ENCODE results near the gene CDC42BPB.
A peak's percentile ranks its signal among the peaks of the same experiment; 100 is the strongest.

The CDC42BPB gene

GRCh38 chr14:102902523-102903247 lies 154.7 kb downstream of the CDC42BPB start:
- Histone ChIP-seq H3K9ac (peak overlapping the region in 2 of 11 experiments; percentile 38 to 50; a peak in 2 of 22 replicates), H3K4me1 (peaks cover 10 to 50% (median 45%) of the 10 kb centered on the region in 10 experiments), H3K27me3 (no peaks in the 10 kb centered on the region), H4K20me1 (peaks cover 17 to 76% (median 36%) of the 10 kb centered on the region in 11 experiments; a peak in 20 of 22 replicates), H3K4me2 (peak overlapping the region in 8 of 11 experiments; percentile 44 to 67 (median 55); a peak in 7 of 22 replicates), H3K9me3 (replicated peaks in 1 of 11) (no peaks in the 10 kb centered on the region; a peak in 1 of 22 replicates), H3K27ac (no peak overlapping the region), H3K36me3 (peaks cover 42 to 94% (median 72%) of the 10 kb centered on the region in 11 experiments), H3K4me3 (no peak overlapping the region)
- TF ChIP-seq Cebpa-rat (IDR thresholded peaks at IDR 0.05), result no peak

GRCh38 chr14:102902086-102902485 lies 155.3 kb downstream of the CDC42BPB start:
- H3K4me1 ChIP-seq, result peaks cover 10 to 44% (median 39%) of the 10 kb centered on the region in 10 experiments
- no peak overlapping the region for H3K4me3 ChIP-seq
- H3K36me3 ChIP-seq, result peaks cover 43 to 95% (median 74%) of the 10 kb centered on the region in 11 experiments
- no peaks in the 10 kb centered on the region; a peak in 1 of 22 replicates for H3K9me3 ChIP-seq (replicated peaks in 1 of 11)
- H3K9ac ChIP-seq, result peak overlapping the region in 4 of 11 experiments; percentile 9 to 50 (median 24); a peak in 6 of 22 replicates
- peak overlapping the region in 9 of 11 experiments; percentile 19 to 67 (median 52); a peak in 14 of 22 replicates for H3K4me2 ChIP-seq
- no peak overlapping the region for H3K27ac ChIP-seq
- H3K27me3 ChIP-seq, result no peaks in the 10 kb centered on the region
- no peak for TF ChIP-seq Cebpa-rat (IDR thresholded peaks at IDR 0.05)
- peaks cover 11 to 76% (median 30%) of the 10 kb centered on the region in 11 experiments; a peak in 19 of 22 replicates for H4K20me1 ChIP-seq

GRCh38 chr14:102901633-102902032 lies 155.7 kb downstream of the CDC42BPB start:
- Histone ChIP-seq H3K4me1 (peaks cover 10 to 39% (median 35%) of the 10 kb centered on the region in 10 experiments), H3K4me2 (peak overlapping the region; percentile 10 to 67 (median 46); a peak in 19 of 22 replicates), H4K20me1 (peaks cover 7 to 75% (median 25%) of the 10 kb centered on the region in 11 experiments; a peak in 16 of 22 replicates), H3K9me3 (replicated peaks in 1 of 11) (no peaks in the 10 kb centered on the region; a peak in 1 of 22 replicates), H3K4me3 (no peak overlapping the region), H3K36me3 (peaks cover 39 to 95% (median 72%) of the 10 kb centered on the region in 11 experiments), H3K9ac (peak overlapping the region in 5 of 11 experiments; percentile 9 to 50 (median 38); a peak in 8 of 22 replicates), H3K27me3 (no peaks in the 10 kb centered on the region), H3K27ac (no peak overlapping the region)
- no peak for TF ChIP-seq Cebpa-rat (IDR thresholded peaks at IDR 0.05)

GRCh38 chr14:102900631-102901571 lies 156.4 kb downstream of the CDC42BPB start:
- TF ChIP-seq Cebpa-rat (IDR thresholded peaks at IDR 0.05), result no peak
- Histone ChIP-seq H3K4me3 (no peak overlapping the region), H3K4me2 (peak overlapping the region; percentile 10 to 67 (median 46); a peak in 21 of 22 replicates), H4K20me1 (peaks cover 6 to 75% (median 23%) of the 10 kb centered on the region in 11 experiments; a peak in 14 of 22 replicates), H3K4me1 (peaks cover 10 to 36% (median 31%) of the 10 kb centered on the region in 10 experiments), H3K27me3 (no peaks in the 10 kb centered on the region), H3K36me3 (peaks cover 36 to 95% (median 73%) of the 10 kb centered on the region in 11 experiments), H3K9ac (peak overlapping the region in 4 of 11 experiments; percentile 9 to 46 (median 24); a peak in 3 of 22 replicates), H3K27ac (no peak overlapping the region), H3K9me3 (replicated peaks in 1 of 11) (no peaks in the 10 kb centered on the region)

- Histone ChIP-seq H3K4me3 (no peak overlapping the region), H3K4me2 (no peak overlapping the region), H3K9me3 (replicated peaks in 1 of 11) (no peaks in the 10 kb centered on the region), H4K20me1 (peaks cover 6 to 64% (median 23%) of the 10 kb centered on the region in 11 experiments; a peak in 14 of 22 replicates), H3K4me1 (peaks cover 10 to 36% (median 31%) of the 10 kb centered on the region in 10 experiments), H3K27me3 (no peaks in the 10 kb centered on the region), H3K9ac (no peak overlapping the region), H3K27ac (no peak overlapping the region), H3K36me3 (peaks cover 39 to 96% (median 75%) of the 10 kb centered on the region in 11 experiments)
- TF ChIP-seq Cebpa-rat (IDR thresholded peaks at IDR 0.05), result no peak
These were observed 157.8 kb downstream of the CDC42BPB start for GRCh38 chr14:102899516-102899900.

- H3K27me3 ChIP-seq, result no peaks in the 10 kb centered on the region
- H3K27ac ChIP-seq, result no peak overlapping the region
- peaks cover 40 to 96% (median 76%) of the 10 kb centered on the region in 11 experiments for H3K36me3 ChIP-seq
- H4K20me1 ChIP-seq, result peaks cover 6 to 62% (median 23%) of the 10 kb centered on the region in 11 experiments; a peak in 14 of 22 replicates
- no peak overlapping the region for H3K4me3 ChIP-seq
- no peaks in the 10 kb centered on the region for H3K9me3 ChIP-seq (replicated peaks in 1 of 11)
- H3K9ac ChIP-seq, result no peak overlapping the region
- peaks cover 10 to 36% (median 31%) of the 10 kb centered on the region in 10 experiments for H3K4me1 ChIP-seq
- TF ChIP-seq Cebpa-rat (IDR thresholded peaks at IDR 0.05), result no peak
- peak overlapping the region in 3 of 11 experiments; percentile 10 to 37 (median 20); a peak in 3 of 22 replicates for H3K4me2 ChIP-seq
These were observed 158.4 kb downstream of the CDC42BPB start for GRCh38 chr14:102898776-102899515.

GRCh38 chr14:102898298-102898697 lies 159.1 kb downstream of the CDC42BPB start:
- TF ChIP-seq Cebpa-rat (IDR thresholded peaks at IDR 0.05), result no peak
- Histone ChIP-seq H3K27me3 (no peaks in the 10 kb centered on the region), H3K27ac (no peak overlapping the region), H3K4me3 (no peak overlapping the region), H3K36me3 (peaks cover 39 to 96% (median 74%) of the 10 kb centered on the region in 11 experiments), H4K20me1 (peaks cover 6 to 59% (median 23%) of the 10 kb centered on the region in 11 experiments; a peak in 14 of 22 replicates), H3K9me3 (replicated peaks in 1 of 11) (no peaks in the 10 kb centered on the region), H3K4me1 (peaks cover 10 to 42% (median 37%) of the 10 kb centered on the region in 10 experiments), H3K4me2 (no peak overlapping the region), H3K9ac (no peak overlapping the region)
